Adipocyte (in vitro differentiated cells): Measurements from ENCODE around the gene TRAF7.
"Not testable (repeated sequence)": the region's sequence is repeated elsewhere in the genome, so short reads cannot be mapped to it uniquely, and the experiment has no call there.

ENCODE experiments used
- DNase-seq: peaks from one replicate; pipeline ENCODE4 v3.0.0-alpha.2; 2015; ENCODE audit warnings: low read depth
- H3K27me3 ChIP-seq: replicated peaks from 2 replicates; pipeline ENCODE4 v1.7.0; 2013; ENCODE audit warnings: mild to moderate bottlenecking, low read length, moderate library complexity; ENCODE audit not compliant: control insufficient read depth, insufficient read depth
- H3K36me3 ChIP-seq: 2 replicates; pipeline ENCODE4 v1.7.0; 2013; ENCODE audit warnings: low read length, mild to moderate bottlenecking, moderate library complexity; ENCODE audit not compliant: control insufficient read depth, insufficient read depth, severe bottlenecking
- H3K4me1 ChIP-seq: 2 replicates; pipeline ENCODE4 v1.7.0; 2013; ENCODE audit warnings: mild to moderate bottlenecking, low read length, moderate library complexity; ENCODE audit not compliant: control insufficient read depth, insufficient read depth
- H3K4me3 ChIP-seq: 2 replicates; pipeline ENCODE4 v1.7.0; 2013; ENCODE audit warnings: mild to moderate bottlenecking, low read length, moderate library complexity
- H3K9ac ChIP-seq: 2 replicates; pipeline ENCODE4 v1.7.0; 2013; ENCODE audit warnings: mild to moderate bottlenecking, low read length, moderate library complexity
- H3K9me3 ChIP-seq: 2 replicates; pipeline ENCODE4 v1.7.0; 2013; ENCODE audit warnings: mild to moderate bottlenecking, low read length, moderate library complexity; ENCODE audit not compliant: control insufficient read depth

The TRAF7 gene

GRCh38 chr16:2155091-2155950, at the start of gene TRAF7:
TSS of gene TRAF7 (plus strand) at chr16:2155782. CDS start at chr16:2163921, 8,139 bp downstream.
- no peaks in the 10 kb centered on the region for H3K27me3 ChIP-seq
- no peaks in the 10 kb centered on the region for H3K9me3 ChIP-seq
- peaks cover 13% of the 10 kb centered on the region for H3K36me3 ChIP-seq
- peak within 1 kb of the TSS; percentile 100 for H3K9ac ChIP-seq
- peak within 1 kb of the TSS; percentile 99 for H3K4me3 ChIP-seq
- H3K4me1 ChIP-seq, result peaks cover 68% of the 10 kb centered on the region
- peak; percentile 100 for DNase-seq

- not testable (repeated sequence) for H3K4me1 ChIP-seq, H3K9me3 ChIP-seq, H3K9ac ChIP-seq, H3K27me3 ChIP-seq, H3K4me3 ChIP-seq, DNase-seq
- H3K36me3 ChIP-seq, result peaks cover 22% of the 10 kb centered on the region
Measured at GRCh38 chr16:2106211-2106610, 49.4 kb upstream of the TRAF7 start.

- DNase-seq, H3K9me3 ChIP-seq, H3K4me3 ChIP-seq, H3K9ac ChIP-seq, H3K4me1 ChIP-seq, H3K27me3 ChIP-seq: not testable (repeated sequence)
- H3K36me3 ChIP-seq, result peaks cover 22% of the 10 kb centered on the region
Measured at GRCh38 chr16:2107121-2107790, 48.3 kb upstream of the TRAF7 start.

- H3K4me1 ChIP-seq, H3K4me3 ChIP-seq, DNase-seq, H3K9ac ChIP-seq, H3K27me3 ChIP-seq, H3K9me3 ChIP-seq: not testable (repeated sequence)
- peaks cover 17% of the 10 kb centered on the region for H3K36me3 ChIP-seq
Measured at GRCh38 chr16:2107791-2108125, 47.8 kb upstream of the TRAF7 start.

- not testable (repeated sequence) for H3K9me3 ChIP-seq, H3K4me1 ChIP-seq, H3K9ac ChIP-seq, H3K4me3 ChIP-seq, H3K27me3 ChIP-seq, DNase-seq
- peaks cover 17% of the 10 kb centered on the region for H3K36me3 ChIP-seq
Measured at GRCh38 chr16:2108446-2109270, 46.9 kb upstream of the TRAF7 start.

GRCh38 chr16:2109271-2109580, 46.4 kb upstream of the TRAF7 start:
- H3K4me1 ChIP-seq, H3K4me3 ChIP-seq, H3K9ac ChIP-seq, DNase-seq, H3K27me3 ChIP-seq, H3K9me3 ChIP-seq: not testable (repeated sequence)
- peaks cover 18% of the 10 kb centered on the region for H3K36me3 ChIP-seq

GRCh38 chr16:2109872-2110271, 45.7 kb upstream of the TRAF7 start:
- DNase-seq, H3K4me1 ChIP-seq, H3K9me3 ChIP-seq, H3K9ac ChIP-seq, H3K4me3 ChIP-seq, H3K27me3 ChIP-seq: not testable (repeated sequence)
- H3K36me3 ChIP-seq, result peaks cover 19% of the 10 kb centered on the region

- not testable (repeated sequence) for H3K4me1 ChIP-seq, H3K9me3 ChIP-seq, DNase-seq, H3K4me3 ChIP-seq, H3K27me3 ChIP-seq, H3K9ac ChIP-seq
- peaks cover 18% of the 10 kb centered on the region for H3K36me3 ChIP-seq
Measured at GRCh38 chr16:2110332-2111008, 45.1 kb upstream of the TRAF7 start.

- not testable (repeated sequence) for H3K4me1 ChIP-seq, H3K27me3 ChIP-seq, H3K9ac ChIP-seq, DNase-seq, H3K4me3 ChIP-seq, H3K9me3 ChIP-seq
- peaks cover 15% of the 10 kb centered on the region for H3K36me3 ChIP-seq
Measured at GRCh38 chr16:2111009-2111353, 44.6 kb upstream of the TRAF7 start.

GRCh38 chr16:2111412-2112335, 43.9 kb upstream of the TRAF7 start:
- H3K36me3 ChIP-seq, result peaks cover 15% of the 10 kb centered on the region
- H3K4me3 ChIP-seq, H3K4me1 ChIP-seq, H3K9ac ChIP-seq, H3K9me3 ChIP-seq, DNase-seq, H3K27me3 ChIP-seq: not testable (repeated sequence)
